Adrenal gland (tissue), 12 donors: ENCODE results near the gene NAT10. TPM values are rescaled to one million over a fixed set of nuclear protein-coding genes. Genes with fewer than 3 reads are reported as not detected.

Experiments used
- DNase-seq, 7 donors: peaks; one replicate each; pipeline ENCODE4 v3.0.0-alpha.2; 2019 to 2020
- H3K27ac ChIP-seq, 5 donors: fragments of 200-600 bp; sonication (generic) in 4 of 5; 1 replicate in 3 of 5; 2 replicates in 2 of 5; pipeline versions ENCODE4 v1.5.1 to v1.8.0; 2016 to 2020; ENCODE audit warnings: mild to moderate bottlenecking in 1 of 5
- H3K27me3 ChIP-seq: fragments of 200-600 bp; 2 replicates; pipeline ENCODE4 v1.8.0; 2021
- H3K36me3 ChIP-seq, 2 donors: fragments of 200-600 bp; replicated peaks in 1 of 2; 1 replicate in 1 of 2; 2 replicates in 1 of 2; pipeline versions ENCODE4 v1.5.1 to v1.8.0; 2018 to 2022
- H3K4me1 ChIP-seq, 2 donors: fragments of 200-600 bp; replicated peaks in 1 of 2; 1 replicate in 1 of 2; 2 replicates in 1 of 2; pipeline versions ENCODE4 v1.5.1 to v1.8.0; 2018 to 2021
- H3K4me3 ChIP-seq, 4 donors: fragments of 200-600 bp; sonication (generic) in 3 of 4; one replicate each; pipeline ENCODE4 v1.5.1; 2016 to 2018
- H3K9me3 ChIP-seq, 3 donors: fragments of 200-600 bp; sonication (generic) in 1 of 3; replicated peaks in 1 of 3; 1 replicate in 2 of 3; 2 replicates in 1 of 3; pipeline versions ENCODE4 v1.5.1 to v1.8.0; 2016 to 2021
- POLR2A ChIP-seq, 2 donors: fragments of 450-650 bp; IDR thresholded peaks; one replicate each; pipeline ENCODE4 v1.6.1; 2017; ENCODE audit warnings: antibody characterized with exemption in 2 of 2, mild to moderate bottlenecking in 2 of 2, moderate library complexity in 1 of 2
- WGBS, 4 donors: extraction: QIAGEN DNeasy Blood & Tissue Kit in 2 of 4; methylation state at CpG; one replicate each; pipeline versions ENCODE4 v1.1.5 to v1.1.7; 2013 to 2017; 5-methylcytosine and 5-hydroxymethylcytosine counted together
- intact Hi-C, 2 donors: fragments of 100-400 bp; cut with DNase I; formaldehyde crosslinking; loops; one replicate each; pipeline versions ENCODE4 v1.14.1 to v1.15.0; 2022 to 2023
- polyA plus RNA-seq, 3 donors: library from polyadenylated mRNA; stranded (reverse); fragments of 200-250 nt in 2 of 3; fragments of 350-450 nt in 1 of 3; fragmentation: Illumina TruSeq in 1 of 3; extraction: RNeasy Lipid Tissue Mini Kit (QIAGEN cat#74804) in 1 of 3; gene quantifications; one replicate each; pipeline ENCODE4 v1.2.3, GENCODE V29; 2013 to 2014
- total RNA-seq, 9 donors: library from RNA; depleted of rRNA in 4 of 9; stranded (reverse); fragments of >200 nt in 4 of 9; fragments of 120-200 nt in 1 of 9; fragmentation: NEBNext Ultra II Directional in 1 of 9; extraction: Animal tissue kit (Norgen Biotek cat#: 25700) in 1 of 9; gene quantifications; one replicate each; pipeline versions ENCODE4 v1.1.0 to v1.2.4, GENCODE V29; 2013 to 2023
- TF ChIP-seq, protein P1 (sequence below), 6 experiments: fragments of 450-650 bp in 4 of 6; fragments of 200-600 bp in 2 of 6; sonication (generic) in 1 of 6; IDR thresholded peaks; 1 replicate in 5 of 6; 2 replicates in 1 of 6; pipeline versions ENCODE4 v1.5.1 to v1.8.0; 2016 to 2021; ENCODE audit warnings: antibody characterized with exemption in 6 of 6, mild to moderate bottlenecking in 2 of 6, moderate library complexity in 1 of 6
- donor health status: healthy with polysubstance abuse.
- donor health status: Bipolar disorder and iron deficiency.
- donor health status: DM: yes; HTN: yes; CAD: no.
- donor health status: DM: no; HTN: no; CAD: no.
- donor health status: DM: no; HTN: no; CAD: no.
- donor health status: DM: yes; HTN: yes; CAD: no.

The NAT10 gene
- total and polyA plus RNA-seq, 12 donors, result 16.8 to 65.2 (median 45.5) TPM

GRCh38 chr11:34132261-34132965 is 27.0 kb downstream of the NAT10 start:
- intact Hi-C loops, result no loop called here
- 90 to 94% (median 91%) methylated on average over 4 of the region's 4 CpGs for WGBS, 4 donors
- no peaks in the 10 kb centered on the region for H3K9me3 ChIP-seq
- no peaks in the 10 kb centered on the region for H3K27me3 ChIP-seq
- no peak for DNase-seq
- TF ChIP-seq POLR2A (IDR thresholded peaks at IDR 0.05), result no peak
- TF ChIP-seq, protein P1, sequence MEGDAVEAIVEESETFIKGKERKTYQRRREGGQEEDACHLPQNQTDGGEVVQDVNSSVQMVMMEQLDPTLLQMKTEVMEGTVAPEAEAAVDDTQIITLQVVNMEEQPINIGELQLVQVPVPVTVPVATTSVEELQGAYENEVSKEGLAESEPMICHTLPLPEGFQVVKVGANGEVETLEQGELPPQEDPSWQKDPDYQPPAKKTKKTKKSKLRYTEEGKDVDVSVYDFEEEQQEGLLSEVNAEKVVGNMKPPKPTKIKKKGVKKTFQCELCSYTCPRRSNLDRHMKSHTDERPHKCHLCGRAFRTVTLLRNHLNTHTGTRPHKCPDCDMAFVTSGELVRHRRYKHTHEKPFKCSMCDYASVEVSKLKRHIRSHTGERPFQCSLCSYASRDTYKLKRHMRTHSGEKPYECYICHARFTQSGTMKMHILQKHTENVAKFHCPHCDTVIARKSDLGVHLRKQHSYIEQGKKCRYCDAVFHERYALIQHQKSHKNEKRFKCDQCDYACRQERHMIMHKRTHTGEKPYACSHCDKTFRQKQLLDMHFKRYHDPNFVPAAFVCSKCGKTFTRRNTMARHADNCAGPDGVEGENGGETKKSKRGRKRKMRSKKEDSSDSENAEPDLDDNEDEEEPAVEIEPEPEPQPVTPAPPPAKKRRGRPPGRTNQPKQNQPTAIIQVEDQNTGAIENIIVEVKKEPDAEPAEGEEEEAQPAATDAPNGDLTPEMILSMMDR (IDR thresholded peaks at IDR 0.05), result no peak
- peaks cover 0 to 92% of the 10 kb centered on the region in 2 donors for H3K36me3 ChIP-seq
- H3K4me3 ChIP-seq, result no peak overlapping the region
- no peaks in the 10 kb centered on the region for H3K4me1 ChIP-seq
- H3K27ac ChIP-seq, result no peak overlapping the region

DNA sequence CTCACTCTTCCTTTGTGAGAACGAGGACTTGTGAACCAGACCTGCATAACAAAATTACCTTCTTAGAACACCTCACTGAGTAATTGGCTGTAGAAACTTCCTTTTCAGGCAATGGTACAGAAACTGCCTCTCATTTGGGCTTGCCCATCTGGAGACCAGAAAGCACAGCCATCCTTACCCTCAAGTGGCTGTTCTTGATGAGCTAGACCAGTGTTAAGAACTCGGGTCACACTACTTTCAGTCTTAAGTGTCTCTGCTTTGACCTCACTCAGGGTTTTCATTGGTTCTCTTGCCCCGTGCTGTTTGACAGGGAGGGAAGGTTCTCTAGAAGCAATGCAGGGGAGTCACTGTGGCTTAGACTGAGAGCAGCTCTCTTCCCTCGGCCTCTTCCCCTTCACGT is 29.3 kb downstream of the NAT10 start:
- Histone ChIP-seq H3K9me3 (no peaks in the 10 kb centered on the region), H3K36me3 (peaks cover 0 to 97% of the 10 kb centered on the region in 2 donors), H3K4me1 (no peaks in the 10 kb centered on the region), H3K4me3 (no peak overlapping the region), H3K27me3 (no peaks in the 10 kb centered on the region), H3K27ac (no peak overlapping the region)
- intact Hi-C loops, result no loop called here
- 80 to 94% (median 92%) methylated on average over 5 of the region's 5 CpGs for WGBS, 4 donors
- DNase-seq, result no peak
- TF ChIP-seq POLR2A (IDR thresholded peaks at IDR 0.05), result no peak
- TF ChIP-seq, protein P1 (IDR thresholded peaks at IDR 0.05), result no peak

DNA sequence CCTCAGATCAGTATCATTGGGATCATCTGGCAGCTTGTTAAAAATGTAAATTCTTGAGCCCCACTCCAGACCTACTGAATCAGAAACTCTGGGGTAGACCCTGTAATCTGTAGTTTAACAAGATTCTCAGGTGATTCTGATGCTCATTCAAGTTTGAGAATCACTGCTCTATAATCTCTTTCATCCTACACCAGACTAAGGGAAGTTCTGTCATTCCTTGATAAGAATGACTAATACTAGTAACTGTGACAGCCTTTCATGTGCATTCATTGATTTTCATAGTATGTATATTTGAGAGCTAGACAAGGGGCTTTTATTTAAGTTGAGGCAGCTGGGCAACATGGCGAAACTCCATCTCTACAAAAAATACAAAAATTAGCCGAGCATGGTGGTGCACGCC is 30.0 kb downstream of the NAT10 start:
- intact Hi-C loops, result no loop called here
- H3K4me1 ChIP-seq, result no peaks in the 10 kb centered on the region
- WGBS, 4 donors, result 96 to 100% (median 97%) methylated on average over 3 of the region's 3 CpGs
- TF ChIP-seq, protein P1 (IDR thresholded peaks at IDR 0.05), result no peak
- TF ChIP-seq POLR2A (IDR thresholded peaks at IDR 0.05), result no peak
- no peak overlapping the region for H3K27ac ChIP-seq
- no peak for DNase-seq
- H3K36me3 ChIP-seq, result peaks cover 0 to 96% of the 10 kb centered on the region in 2 donors
- no peaks in the 10 kb centered on the region for H3K27me3 ChIP-seq
- H3K4me3 ChIP-seq, result no peak overlapping the region
- H3K9me3 ChIP-seq, result no peaks in the 10 kb centered on the region

DNA sequence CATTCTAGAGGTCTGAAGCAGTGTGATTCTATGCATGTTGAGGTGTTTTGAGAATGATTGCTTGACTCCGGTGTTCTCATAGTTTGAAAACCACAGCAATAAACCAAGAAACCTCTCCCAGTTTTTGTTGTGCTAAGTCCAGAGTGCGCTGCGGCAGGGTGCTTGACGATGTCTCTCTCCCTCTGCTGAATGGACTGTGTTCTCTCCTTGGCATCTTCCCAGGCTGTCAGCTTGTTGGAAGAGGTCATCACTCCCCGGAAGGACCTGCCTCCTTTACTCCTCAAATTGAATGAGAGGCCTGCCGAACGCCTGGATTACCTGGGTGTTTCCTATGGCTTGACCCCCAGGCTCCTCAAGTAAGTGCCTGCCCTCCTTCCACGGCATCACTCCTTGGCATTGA is 31.0 kb downstream of the NAT10 start:
- no peak for TF ChIP-seq POLR2A (IDR thresholded peaks at IDR 0.05)
- TF ChIP-seq, protein P1 (IDR thresholded peaks at IDR 0.05), result no peak
- H3K4me3 ChIP-seq, result no peak overlapping the region
- WGBS, 4 donors, result 93 to 96% (median 96%) methylated on average over 8 of the region's 8 CpGs
- H3K4me1 ChIP-seq, result no peaks in the 10 kb centered on the region
- intact Hi-C loops, result no loop called here
- H3K27me3 ChIP-seq, result no peaks in the 10 kb centered on the region
- H3K27ac ChIP-seq, result no peak overlapping the region
- no peak for DNase-seq
- H3K9me3 ChIP-seq, result no peaks in the 10 kb centered on the region
- H3K36me3 ChIP-seq, result peaks cover 0 to 94% of the 10 kb centered on the region in 2 donors
